Measurements from ENCODE around the gene SCARB2. TPM values are rescaled to one million over a fixed set of nuclear protein-coding genes. Genes with fewer than 3 reads are reported as not detected.

SCARB2 gene
- total and polyA plus RNA-seq, 2 donors (not counting 1 experiment from before 2014, with no cell fraction given): 195 to 365 TPM

- Histone ChIP-seq H3K79me2 (ENCODE audit: control insufficient read depth, insufficient read depth, low read length) (no peaks in the 10 kb centered on the region), H3K4me2 (ENCODE audit: extremely low read depth, insufficient read depth, low read length) (no peak overlapping the region)
- DNase-seq (ENCODE audit: low read depth in 2 of 2): no peak
Observed at GRCh38 chr4:76156635-76157034, 57.0 kb downstream of the SCARB2 start.

GRCh38 chr4:76155979-76156378 lies 57.6 kb downstream of the SCARB2 start:
- H4K20me1 ChIP-seq (ENCODE audit: control insufficient read depth, extremely low read depth, insufficient read depth, low read length): no peaks in the 10 kb centered on the region
- H3K27ac ChIP-seq (ENCODE audit: insufficient read depth, low read length): no peak overlapping the region
- H3K4me2 ChIP-seq (ENCODE audit: extremely low read depth, insufficient read depth, low read length): no peak overlapping the region
- no peaks in the 10 kb centered on the region for H3K4me1 ChIP-seq (ENCODE audit: control insufficient read depth, extremely low read depth, insufficient read depth, low read length)
- no peak overlapping the region for H3K4me3 ChIP-seq (replicated peaks in 1 of 4; ENCODE audit: control extremely low read depth in 1 of 4, insufficient read depth in 1 of 4, low read depth in 3 of 4, low read length in 4 of 4)
- H3K27me3 ChIP-seq (ENCODE audit: control insufficient read depth, insufficient read depth, low read length): no peaks in the 10 kb centered on the region
- H3K79me2 ChIP-seq (ENCODE audit: control insufficient read depth, insufficient read depth, low read length): no peaks in the 10 kb centered on the region
- no peaks in the 10 kb centered on the region for H3K9me3 ChIP-seq (ENCODE audit: control insufficient read depth, insufficient read depth, low read depth, low read length)
- no peak for DNase-seq (ENCODE audit: low read depth in 2 of 2)
- no peak overlapping the region for H3K9ac ChIP-seq (ENCODE audit: insufficient read depth, low read length)
- no peaks in the 10 kb centered on the region for H3K36me3 ChIP-seq (ENCODE audit: control insufficient read depth, insufficient read depth, low read length)
- TF ChIP-seq CTCF (conservative IDR thresholded peaks at IDR 0.05 in 1 of 2, IDR thresholded peaks at IDR 0.05 in 1 of 2; ENCODE audit: low read depth in 1 of 2, low read length in 2 of 2): no peak
- no peak overlapping the region for H2AFZ ChIP-seq (ENCODE audit: low read length)

More at GRCh38 chr4:76156635-76157034, 57.0 kb downstream of the SCARB2 start:
- Histone ChIP-seq H3K9ac (ENCODE audit: insufficient read depth, low read length) (no peak overlapping the region), H3K27ac (ENCODE audit: insufficient read depth, low read length) (no peak overlapping the region), H3K27me3 (ENCODE audit: control insufficient read depth, insufficient read depth, low read length) (no peaks in the 10 kb centered on the region), H3K36me3 (ENCODE audit: control insufficient read depth, insufficient read depth, low read length) (no peaks in the 10 kb centered on the region), H2AFZ (ENCODE audit: low read length) (no peak overlapping the region), H3K9me3 (ENCODE audit: control insufficient read depth, insufficient read depth, low read depth, low read length) (no peaks in the 10 kb centered on the region), H4K20me1 (ENCODE audit: control insufficient read depth, extremely low read depth, insufficient read depth, low read length) (no peaks in the 10 kb centered on the region), H3K4me3 (replicated peaks in 1 of 4; ENCODE audit: control extremely low read depth in 1 of 4, insufficient read depth in 1 of 4, low read depth in 3 of 4, low read length in 4 of 4) (no peak overlapping the region), H3K4me1 (ENCODE audit: control insufficient read depth, extremely low read depth, insufficient read depth, low read length) (no peaks in the 10 kb centered on the region)
- TF ChIP-seq EZH2 (IDR thresholded peaks at IDR 0.05; ENCODE audit: low read length, missing control alignments) (no peak), CTCF (conservative IDR thresholded peaks at IDR 0.05 in 1 of 2, IDR thresholded peaks at IDR 0.05 in 1 of 2; ENCODE audit: low read depth in 1 of 2, low read length in 2 of 2) (no peak)

- Histone ChIP-seq H4K20me1 (ENCODE audit: control insufficient read depth, extremely low read depth, insufficient read depth, low read length) (no peaks in the 10 kb centered on the region), H3K4me1 (ENCODE audit: control insufficient read depth, extremely low read depth, insufficient read depth, low read length) (no peaks in the 10 kb centered on the region), H3K36me3 (ENCODE audit: control insufficient read depth, insufficient read depth, low read length) (no peaks in the 10 kb centered on the region), H3K27ac (ENCODE audit: insufficient read depth, low read length) (no peak overlapping the region), H3K9me3 (ENCODE audit: control insufficient read depth, insufficient read depth, low read depth, low read length) (no peaks in the 10 kb centered on the region), H3K4me2 (ENCODE audit: extremely low read depth, insufficient read depth, low read length) (no peak overlapping the region), H3K79me2 (ENCODE audit: control insufficient read depth, insufficient read depth, low read length) (peaks cover 5% of the 10 kb centered on the region), H2AFZ (ENCODE audit: low read length) (no peak overlapping the region), H3K27me3 (ENCODE audit: control insufficient read depth, insufficient read depth, low read length) (no peaks in the 10 kb centered on the region), H3K9ac (ENCODE audit: insufficient read depth, low read length) (no peak overlapping the region), H3K4me3 (replicated peaks in 1 of 4; ENCODE audit: control extremely low read depth in 1 of 4, insufficient read depth in 1 of 4, low read depth in 3 of 4, low read length in 4 of 4) (no peak overlapping the region)
- DNase-seq (ENCODE audit: low read depth in 2 of 2): no peak
- TF ChIP-seq CTCF (conservative IDR thresholded peaks at IDR 0.05 in 1 of 2, IDR thresholded peaks at IDR 0.05 in 1 of 2; ENCODE audit: low read depth in 1 of 2, low read length in 2 of 2) (no peak), EZH2 (IDR thresholded peaks at IDR 0.05; ENCODE audit: low read length, missing control alignments) (no peak)
Observed at GRCh38 chr4:76153356-76153755, 60.3 kb downstream of the SCARB2 start.

All from fibroblast of lung (primary cell).